ENCODE data around the gene PRKD1.

- no peak for TF ChIP-seq CTCF (IDR thresholded peaks at IDR 0.05)
- no peak for TF ChIP-seq POLR2A (IDR thresholded peaks at IDR 0.05)
Observed at GRCh38 chr14:29842228-29842627, 85.4 kb downstream of the PRKD1 start.

Measured in right lobe of liver (tissue), 4 donors.